HCT116 (cell line): ENCODE results near the gene MAP2K4. TPM values are rescaled to one million over a fixed set of nuclear protein-coding genes. Genes with fewer than 3 reads are reported as not detected.

Experiments used
- ATAC-seq: fragments of 200-7000 bp; cut with Tn5 transposase; 2 replicates; pipeline ENCODE4 v1.9.1; 2020; ENCODE audit warnings: mild to moderate bottlenecking, moderate library complexity
- BruUV-seq: library from RNA; stranded (reverse); fragments of 400-500 nt; replicated peaks from 2 replicates; lab custom pipeline; 2021; lab: Mats Ljungman, UMichigan
- CTCF ChIA-PET: fragments of 300-600 bp; sonication (Branson Sonifier 250); formaldehyde crosslinking; loops from one replicate; lab custom pipeline; 2021; ENCODE audit warnings: antibody characterized with exemption; lab: Charles Lee
- POLR2A ChIA-PET: fragments of 300-600, 350-600 bp; sonication (Branson Sonifier 250); formaldehyde crosslinking; loops from one replicate; lab custom pipeline; 2021; ENCODE audit warnings: antibody characterized with exemption; lab: Charles Lee
- RAD21 ChIA-PET, 2 experiments: fragments of 300-600 bp; sonication (Branson Sonifier 250); formaldehyde crosslinking; loops; one replicate each; lab custom pipeline; 2023; ENCODE audit warnings: low total read pairs in 2 of 2; ENCODE audit not compliant: uncharacterized antibody in 2 of 2, unreplicated experiment in 2 of 2, low non-redundant PET in 1 of 2; lab: Charles Lee
- DNase-seq: peaks from one replicate; pipeline ENCODE4 v3.0.0-alpha.2; 2010; ENCODE audit warnings: low read depth, low spot score
- H2AFZ ChIP-seq: fragments of 200-600 bp; shearing (Covaris generic), sonication (generic); 2 replicates; pipeline ENCODE4 v1.6.1; 2017; ENCODE audit warnings: low read depth, mixed run types, mixed read lengths, antibody characterized with exemption, low read length; ENCODE audit not compliant: poor library complexity, severe bottlenecking
- H3K27ac ChIP-seq: 2 replicates; pipeline ENCODE4 v1.5.1; 2012; ENCODE audit warnings: low read depth, low read length
- H3K27me3 ChIP-seq: fragments of 200-600 bp; sonication (generic); 2 replicates; pipeline ENCODE4 v1.6.1; 2016; ENCODE audit warnings: mixed run types, low read length, mixed read lengths; ENCODE audit not compliant: insufficient read depth
- H3K36me3 ChIP-seq, 2 experiments: fragments of 200-500 bp in 1 of 2; fragments of 200-600 bp in 1 of 2; sonication (Bioruptor generic) in 1 of 2; sonication (generic) in 1 of 2; 2 replicates each; pipeline versions ENCODE4 v1.5.1 to v1.6.1; 2014 to 2016; ENCODE audit warnings: low read length in 2 of 2, inconsistent platforms in 1 of 2, mixed read lengths in 1 of 2, mixed run types in 1 of 2; ENCODE audit not compliant: insufficient read depth in 2 of 2, control insufficient read depth in 1 of 2
- H3K4me1 ChIP-seq, 2 experiments: fragments of 200-600 bp in 1 of 2; sonication (generic) in 1 of 2; 2 replicates each; pipeline versions ENCODE4 v1.5.1 to v1.6.1; 2012 to 2017; ENCODE audit warnings: low read length in 2 of 2, inconsistent platforms in 1 of 2, mild to moderate bottlenecking in 1 of 2, mixed read lengths in 1 of 2, mixed run types in 1 of 2, moderate library complexity in 1 of 2; ENCODE audit not compliant: insufficient read depth in 2 of 2, control insufficient read depth in 1 of 2
- H3K4me2 ChIP-seq: fragments of 200-600 bp; sonication (generic); 2 replicates; pipeline ENCODE4 v1.6.1; 2017; ENCODE audit warnings: mixed run types, low read length, mixed read lengths
- H3K4me3 ChIP-seq, 2 experiments: fragments of 200-600 bp in 1 of 2; sonication (generic) in 1 of 2; replicated peaks in 1 of 2; 2 replicates each; pipeline ENCODE4 v1.5.1; 2011 to 2016; ENCODE audit warnings: low read length in 2 of 2, control low read depth in 1 of 2, low read depth in 1 of 2, mild to moderate bottlenecking in 1 of 2, mixed read lengths in 1 of 2, mixed run types in 1 of 2
- H3K79me2 ChIP-seq: fragments of 200-600 bp; sonication (generic); 2 replicates; pipeline ENCODE4 v1.6.1; 2017; ENCODE audit warnings: mild to moderate bottlenecking, mixed run types, low read length, moderate library complexity, mixed read lengths; ENCODE audit not compliant: insufficient read depth
- H3K9ac ChIP-seq: fragments of 200-600 bp; sonication (generic); 2 replicates; pipeline ENCODE4 v1.6.1; 2016; ENCODE audit warnings: low read length, mixed read lengths
- H3K9me2 ChIP-seq: fragments of 200-600 bp; sonication (generic), shearing (Covaris generic); 2 replicates; pipeline ENCODE4 v1.6.1; 2017; ENCODE audit warnings: mixed run types, mild to moderate bottlenecking, moderate library complexity; ENCODE audit not compliant: insufficient read depth
- H3K9me3 ChIP-seq, 2 experiments: fragments of 200-500 bp in 1 of 2; fragments of 200-600 bp in 1 of 2; sonication (Bioruptor generic) in 1 of 2; sonication (generic) in 1 of 2; 2 replicates each; pipeline ENCODE4 v1.6.1; 2014 to 2017; ENCODE audit warnings: low read length in 2 of 2, mixed read lengths in 2 of 2, inconsistent platforms in 1 of 2, low read depth in 1 of 2, mild to moderate bottlenecking in 1 of 2, mixed run types in 1 of 2, moderate library complexity in 1 of 2; ENCODE audit not compliant: control insufficient read depth in 1 of 2, insufficient read depth in 1 of 2
- H4K20me1 ChIP-seq: fragments of 200-600 bp; sonication (generic), shearing (Covaris generic); 2 replicates; pipeline ENCODE4 v1.6.1; 2017; ENCODE audit warnings: mixed run types, mild to moderate bottlenecking, moderate library complexity; ENCODE audit not compliant: insufficient read depth
- CBX3 ChIP-seq: IDR thresholded peaks from 2 replicates; pipeline ENCODE4 v1.6.1; 2012; ENCODE audit warnings: low read depth
- CEBPB ChIP-seq: IDR thresholded peaks from 2 replicates; pipeline ENCODE4 v1.6.1; 2012; ENCODE audit warnings: low read depth
- EGR1 ChIP-seq: IDR thresholded peaks from 2 replicates; pipeline ENCODE4 v1.6.1; 2012; ENCODE audit warnings: low read depth
- EZH2 ChIP-seq: fragments of 200-600 bp; sonication (generic); IDR thresholded peaks from 2 replicates; pipeline ENCODE4 v1.6.1; 2017; ENCODE audit warnings: antibody characterized with exemption, mixed run types
- FOSL1 ChIP-seq: IDR thresholded peaks from 2 replicates; pipeline ENCODE4 v1.6.1; 2012; ENCODE audit warnings: low read depth
- JUND ChIP-seq: IDR thresholded peaks from 2 replicates; pipeline ENCODE4 v1.6.1; 2012
- RAD21 ChIP-seq: IDR thresholded peaks from 2 replicates; pipeline ENCODE4 v1.6.1; 2012; ENCODE audit warnings: low read depth, mild to moderate bottlenecking
- SIN3A ChIP-seq: IDR thresholded peaks from 2 replicates; pipeline ENCODE4 v1.6.1; 2012; ENCODE audit warnings: low read depth
- SRF ChIP-seq: IDR thresholded peaks from 2 replicates; pipeline ENCODE4 v1.6.1; 2012; ENCODE audit warnings: low read depth
- TCF7L2 ChIP-seq: IDR thresholded peaks from 2 replicates; pipeline ENCODE4 v1.7.0; 2011; ENCODE audit warnings: borderline replicate concordance, inconsistent platforms; ENCODE audit not compliant: insufficient read depth, insufficient read length; ENCODE audit errors: extremely low read depth
- YY1 ChIP-seq: IDR thresholded peaks from 2 replicates; pipeline ENCODE4 v1.6.1; 2011; ENCODE audit warnings: low read length, low read depth, moderate library complexity, mild to moderate bottlenecking; ENCODE audit not compliant: insufficient replicate concordance; ENCODE audit errors: extremely low read depth
- ZFX ChIP-seq: fragments of 450-650 bp; IDR thresholded peaks from 2 replicates; pipeline ENCODE4 v1.6.1; 2017
- ZNF274 ChIP-seq: fragments of 200-500 bp; sonication (Bioruptor generic); IDR thresholded peaks from 2 replicates; pipeline ENCODE4 v1.6.1; 2014; ENCODE audit warnings: mild to moderate bottlenecking, low read depth, low read length, inconsistent platforms
- intact Hi-C: fragments of 100-400 bp; cut with micrococcal nuclease; formaldehyde crosslinking; loops from 2 replicates; pipeline ENCODE4 v1.10.0; 2022
- total RNA-seq: library from RNA; stranded (reverse); gene quantifications from one replicate; pipeline ENCODE4 v1.2.1, GENCODE V29; 2021; ENCODE audit not compliant: unreplicated experiment
- TF ChIP-seq, protein P1 (sequence below): IDR thresholded peaks from 2 replicates; pipeline ENCODE4 v1.6.1; 2011; ENCODE audit warnings: mild to moderate bottlenecking, low read length, moderate library complexity; ENCODE audit not compliant: insufficient replicate concordance; ENCODE audit errors: extremely low read depth
- TF ChIP-seq, protein P2 (sequence below): IDR thresholded peaks from 2 replicates; pipeline ENCODE4 v1.6.1; 2012
- TF ChIP-seq, protein P3 (sequence below), 3 experiments: fragments of 200-600 bp in 1 of 3; sonication (generic) in 1 of 3; IDR thresholded peaks in 2 of 3; conservative IDR thresholded peaks in 1 of 3; 2 replicates each; pipeline ENCODE4 v1.5.1; 2012 to 2017; ENCODE audit warnings: low read depth in 2 of 3, low read length in 2 of 3, antibody characterized with exemption in 1 of 3, borderline replicate concordance in 1 of 3, control low read depth in 1 of 3, mild to moderate bottlenecking in 1 of 3, mixed read lengths in 1 of 3, mixed run types in 1 of 3, moderate library complexity in 1 of 3; ENCODE audit not compliant: insufficient read depth in 1 of 3
- TF ChIP-seq, protein P4 (sequence below): IDR thresholded peaks from 2 replicates; pipeline ENCODE4 v1.6.1; 2012; ENCODE audit warnings: low read depth
- TF ChIP-seq, protein P5 (sequence below): IDR thresholded peaks from 2 replicates; pipeline ENCODE4 v1.6.1; 2012

Gene MAP2K4
- total RNA-seq, 1 experiment from 2014 or later, result 42.3 TPM

DNA sequence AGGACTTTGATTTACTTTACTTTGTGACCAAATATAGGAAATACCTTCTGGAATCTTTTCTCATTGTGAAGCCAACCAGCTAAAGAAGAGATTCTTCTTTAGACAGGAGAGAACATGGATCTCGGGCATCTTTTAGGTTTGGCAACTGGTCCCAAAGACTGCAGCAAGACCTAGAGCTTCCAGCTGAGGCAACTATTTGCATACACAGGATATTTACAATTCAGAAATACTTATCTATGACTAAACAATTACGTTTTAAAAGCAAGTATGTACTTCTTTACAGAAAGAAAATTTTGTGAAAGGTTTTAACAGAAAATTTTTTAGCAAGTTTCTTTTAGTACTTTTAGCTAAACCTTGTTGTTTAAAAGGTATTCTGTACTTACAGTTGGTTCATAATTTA lies 106.5 kb downstream of the MAP2K4 start:
- ATAC-seq (no peak), DNase-seq (no peak)
- H3K79me2 ChIP-seq, result peaks cover 11% of the 10 kb centered on the region; the same call in 1 of the 2 replicates
- no peaks in the 10 kb centered on the region for H3K9me3 ChIP-seq
- no peaks in the 10 kb centered on the region for H3K9me2 ChIP-seq
- ChIA-PET RAD21 (no interaction called here), CTCF (no interaction called here), POLR2A (no interaction called here)
- no peaks in the 10 kb centered on the region for H3K4me1 ChIP-seq
- H3K4me3 ChIP-seq, result no peak overlapping the region
- H4K20me1 ChIP-seq, result no peaks in the 10 kb centered on the region
- H3K27ac ChIP-seq, result no peak overlapping the region
- no peak overlapping the region for H3K4me2 ChIP-seq
- peaks cover 16 to 36% of the 10 kb centered on the region in 2 experiments; a peak in 3 of 4 replicates for H3K36me3 ChIP-seq
- H3K27me3 ChIP-seq, result no peaks in the 10 kb centered on the region
- TF ChIP-seq, protein P1, sequence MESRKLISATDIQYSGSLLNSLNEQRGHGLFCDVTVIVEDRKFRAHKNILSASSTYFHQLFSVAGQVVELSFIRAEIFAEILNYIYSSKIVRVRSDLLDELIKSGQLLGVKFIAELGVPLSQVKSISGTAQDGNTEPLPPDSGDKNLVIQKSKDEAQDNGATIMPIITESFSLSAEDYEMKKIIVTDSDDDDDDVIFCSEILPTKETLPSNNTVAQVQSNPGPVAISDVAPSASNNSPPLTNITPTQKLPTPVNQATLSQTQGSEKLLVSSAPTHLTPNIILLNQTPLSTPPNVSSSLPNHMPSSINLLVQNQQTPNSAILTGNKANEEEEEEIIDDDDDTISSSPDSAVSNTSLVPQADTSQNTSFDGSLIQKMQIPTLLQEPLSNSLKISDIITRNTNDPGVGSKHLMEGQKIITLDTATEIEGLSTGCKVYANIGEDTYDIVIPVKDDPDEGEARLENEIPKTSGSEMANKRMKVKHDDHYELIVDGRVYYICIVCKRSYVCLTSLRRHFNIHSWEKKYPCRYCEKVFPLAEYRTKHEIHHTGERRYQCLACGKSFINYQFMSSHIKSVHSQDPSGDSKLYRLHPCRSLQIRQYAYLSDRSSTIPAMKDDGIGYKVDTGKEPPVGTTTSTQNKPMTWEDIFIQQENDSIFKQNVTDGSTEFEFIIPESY, result no peak
- TF ChIP-seq, protein P2, sequence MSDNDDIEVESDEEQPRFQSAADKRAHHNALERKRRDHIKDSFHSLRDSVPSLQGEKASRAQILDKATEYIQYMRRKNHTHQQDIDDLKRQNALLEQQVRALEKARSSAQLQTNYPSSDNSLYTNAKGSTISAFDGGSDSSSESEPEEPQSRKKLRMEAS, result no peak
- no peak for TF ChIP-seq YY1
- TF ChIP-seq EGR1, result no peak
- TF ChIP-seq CEBPB, result no peak
- no peak for TF ChIP-seq RAD21
- no peak for TF ChIP-seq FOSL1
- TF ChIP-seq, protein P3, sequence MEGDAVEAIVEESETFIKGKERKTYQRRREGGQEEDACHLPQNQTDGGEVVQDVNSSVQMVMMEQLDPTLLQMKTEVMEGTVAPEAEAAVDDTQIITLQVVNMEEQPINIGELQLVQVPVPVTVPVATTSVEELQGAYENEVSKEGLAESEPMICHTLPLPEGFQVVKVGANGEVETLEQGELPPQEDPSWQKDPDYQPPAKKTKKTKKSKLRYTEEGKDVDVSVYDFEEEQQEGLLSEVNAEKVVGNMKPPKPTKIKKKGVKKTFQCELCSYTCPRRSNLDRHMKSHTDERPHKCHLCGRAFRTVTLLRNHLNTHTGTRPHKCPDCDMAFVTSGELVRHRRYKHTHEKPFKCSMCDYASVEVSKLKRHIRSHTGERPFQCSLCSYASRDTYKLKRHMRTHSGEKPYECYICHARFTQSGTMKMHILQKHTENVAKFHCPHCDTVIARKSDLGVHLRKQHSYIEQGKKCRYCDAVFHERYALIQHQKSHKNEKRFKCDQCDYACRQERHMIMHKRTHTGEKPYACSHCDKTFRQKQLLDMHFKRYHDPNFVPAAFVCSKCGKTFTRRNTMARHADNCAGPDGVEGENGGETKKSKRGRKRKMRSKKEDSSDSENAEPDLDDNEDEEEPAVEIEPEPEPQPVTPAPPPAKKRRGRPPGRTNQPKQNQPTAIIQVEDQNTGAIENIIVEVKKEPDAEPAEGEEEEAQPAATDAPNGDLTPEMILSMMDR (IDR thresholded peaks at IDR 0.05 in 2 of 3, conservative IDR thresholded peaks at IDR 0.05 in 1 of 3; ENCODE audit: borderline replicate concordance in 1 of 3, insufficient read depth in 1 of 3, low read depth in 2 of 3, low read length in 2 of 3), result no peak
- no peak for TF ChIP-seq SRF
- TF ChIP-seq SIN3A, result no peak
- TF ChIP-seq CBX3, result no peak
- TF ChIP-seq TCF7L2, result no peak
- TF ChIP-seq, protein P4, sequence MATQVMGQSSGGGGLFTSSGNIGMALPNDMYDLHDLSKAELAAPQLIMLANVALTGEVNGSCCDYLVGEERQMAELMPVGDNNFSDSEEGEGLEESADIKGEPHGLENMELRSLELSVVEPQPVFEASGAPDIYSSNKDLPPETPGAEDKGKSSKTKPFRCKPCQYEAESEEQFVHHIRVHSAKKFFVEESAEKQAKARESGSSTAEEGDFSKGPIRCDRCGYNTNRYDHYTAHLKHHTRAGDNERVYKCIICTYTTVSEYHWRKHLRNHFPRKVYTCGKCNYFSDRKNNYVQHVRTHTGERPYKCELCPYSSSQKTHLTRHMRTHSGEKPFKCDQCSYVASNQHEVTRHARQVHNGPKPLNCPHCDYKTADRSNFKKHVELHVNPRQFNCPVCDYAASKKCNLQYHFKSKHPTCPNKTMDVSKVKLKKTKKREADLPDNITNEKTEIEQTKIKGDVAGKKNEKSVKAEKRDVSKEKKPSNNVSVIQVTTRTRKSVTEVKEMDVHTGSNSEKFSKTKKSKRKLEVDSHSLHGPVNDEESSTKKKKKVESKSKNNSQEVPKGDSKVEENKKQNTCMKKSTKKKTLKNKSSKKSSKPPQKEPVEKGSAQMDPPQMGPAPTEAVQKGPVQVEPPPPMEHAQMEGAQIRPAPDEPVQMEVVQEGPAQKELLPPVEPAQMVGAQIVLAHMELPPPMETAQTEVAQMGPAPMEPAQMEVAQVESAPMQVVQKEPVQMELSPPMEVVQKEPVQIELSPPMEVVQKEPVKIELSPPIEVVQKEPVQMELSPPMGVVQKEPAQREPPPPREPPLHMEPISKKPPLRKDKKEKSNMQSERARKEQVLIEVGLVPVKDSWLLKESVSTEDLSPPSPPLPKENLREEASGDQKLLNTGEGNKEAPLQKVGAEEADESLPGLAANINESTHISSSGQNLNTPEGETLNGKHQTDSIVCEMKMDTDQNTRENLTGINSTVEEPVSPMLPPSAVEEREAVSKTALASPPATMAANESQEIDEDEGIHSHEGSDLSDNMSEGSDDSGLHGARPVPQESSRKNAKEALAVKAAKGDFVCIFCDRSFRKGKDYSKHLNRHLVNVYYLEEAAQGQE, result no peak
- TF ChIP-seq EZH2, result no peak
- TF ChIP-seq JUND, result no peak
- TF ChIP-seq ZFX, result no peak
- no peak for TF ChIP-seq ZNF274
- TF ChIP-seq, protein P5, sequence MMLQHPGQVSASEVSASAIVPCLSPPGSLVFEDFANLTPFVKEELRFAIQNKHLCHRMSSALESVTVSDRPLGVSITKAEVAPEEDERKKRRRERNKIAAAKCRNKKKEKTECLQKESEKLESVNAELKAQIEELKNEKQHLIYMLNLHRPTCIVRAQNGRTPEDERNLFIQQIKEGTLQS, result no peak
- intact Hi-C loops, result no loop called here
- no TSS peak for BruUV-seq
- H3K9ac ChIP-seq, result no peak overlapping the region
- no peak overlapping the region for H2AFZ ChIP-seq
